Stimulated activated CD4-positive, alpha-beta T cell treated with anti-CD3 and anti-CD28 coated beads, Interleukin-4, amount 100 ng/mL, for 48 hours (primary cell): ENCODE data around the gene FUT2.
"Not testable (repeated sequence)": the region's sequence is repeated elsewhere in the genome, so short reads cannot be mapped to it uniquely, and the experiment has no call there.

Experiments
- DNase-seq, 2 donors: peaks; one replicate each; pipeline ENCODE4 v3.0.0-alpha.2; 2020; ENCODE audit warnings: low read depth in 2 of 2

FUT2 gene

GRCh38 chr19:48670699-48671445, 24.9 kb upstream of the FUT2 start:
- no peak for DNase-seq

- DNase-seq, result no peak
Observed at GRCh38 chr19:48671446-48671995, 24.2 kb upstream of the FUT2 start.

DNA sequence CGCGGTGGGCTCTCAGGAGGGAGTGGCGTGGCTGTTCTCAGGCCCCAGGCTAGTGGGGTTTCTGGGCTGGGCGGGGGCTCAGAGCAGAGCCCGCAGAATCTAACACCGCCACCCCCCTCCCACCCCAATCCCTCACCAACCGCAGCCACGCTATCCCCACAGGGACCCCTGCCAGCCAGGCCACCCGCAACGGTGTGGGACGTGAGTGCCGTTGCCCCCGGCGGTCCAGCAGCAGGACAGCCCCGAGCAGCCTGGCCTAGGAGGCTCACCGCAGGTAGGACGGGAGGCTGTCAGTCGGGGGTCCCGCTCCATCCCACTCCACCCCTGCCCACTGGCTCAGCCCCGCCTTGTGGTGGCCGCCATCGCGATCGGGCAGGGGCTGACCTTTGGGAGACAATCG, 22.8 kb upstream of the FUT2 start, which contains the start of gene NTN5:
NTN5 (minus strand) TSS at position 24 of the 400 bp plus-strand sequence. CDS start 2,031 bp downstream, outside the sequence.
- DNase-seq, result no peak

DNA sequence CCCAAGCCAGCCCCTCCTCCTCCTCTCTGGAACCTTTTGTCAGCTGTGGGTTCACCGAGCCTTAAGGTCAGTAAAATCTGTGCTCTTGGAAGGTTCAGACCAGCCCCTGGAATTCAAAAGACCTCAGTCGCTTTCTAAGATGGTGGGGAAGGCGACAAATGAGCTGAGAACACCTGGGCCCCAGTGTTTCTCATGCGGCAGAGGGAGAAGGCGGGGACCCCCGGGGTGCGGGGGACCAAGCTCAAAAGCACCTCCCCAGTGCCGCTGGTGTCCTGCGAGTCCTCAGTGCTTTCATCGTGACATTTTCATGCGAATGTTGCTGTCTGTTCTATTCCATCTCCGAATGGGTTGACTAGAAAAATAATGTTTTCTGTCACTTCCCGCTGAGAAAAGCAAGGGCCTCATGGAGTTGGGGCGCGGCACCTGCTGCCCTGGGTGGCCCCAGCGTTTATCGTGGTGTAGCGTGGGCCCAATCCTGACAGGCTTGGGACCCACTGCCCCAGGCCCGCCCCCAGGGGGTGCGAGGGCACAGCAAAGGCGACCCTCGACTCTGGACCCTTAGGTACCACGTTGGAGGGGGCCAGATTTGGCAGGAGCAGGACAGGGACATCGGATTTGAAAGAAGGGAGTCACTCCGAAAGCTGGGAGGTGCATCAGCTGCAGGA, 22.2 kb upstream of the FUT2 start:
- no peak for DNase-seq

DNA sequence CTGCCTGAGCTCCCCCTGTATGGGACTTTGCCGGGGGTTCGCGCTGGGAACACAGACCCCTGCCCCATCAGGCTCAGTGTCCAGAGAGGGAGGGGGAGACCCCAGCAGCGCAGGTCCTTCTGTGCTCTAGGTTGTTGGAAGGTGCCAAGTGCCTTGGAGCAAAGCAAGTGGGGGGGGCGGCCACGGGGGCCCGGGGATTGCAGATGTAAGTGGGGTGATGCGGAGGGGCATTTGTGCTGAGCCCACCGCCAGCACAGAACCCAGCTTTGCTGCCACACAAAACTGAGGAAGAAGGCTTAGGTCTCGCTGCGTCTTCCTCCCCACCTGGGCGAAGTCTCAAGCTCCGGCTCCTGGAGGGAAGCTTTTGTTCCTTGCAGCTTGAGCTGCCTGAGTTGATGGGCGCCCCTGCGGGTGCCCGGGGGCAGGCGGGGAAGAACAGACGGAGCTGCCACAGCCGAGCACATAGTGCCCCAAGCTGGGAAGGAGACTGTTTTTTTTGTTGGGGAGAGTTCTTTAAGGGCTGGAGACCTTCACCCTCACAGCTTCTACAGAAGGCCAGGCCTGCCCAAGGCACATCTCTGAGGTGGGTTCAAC, 21.5 kb upstream of the FUT2 start:
- DNase-seq, result no peak

DNA sequence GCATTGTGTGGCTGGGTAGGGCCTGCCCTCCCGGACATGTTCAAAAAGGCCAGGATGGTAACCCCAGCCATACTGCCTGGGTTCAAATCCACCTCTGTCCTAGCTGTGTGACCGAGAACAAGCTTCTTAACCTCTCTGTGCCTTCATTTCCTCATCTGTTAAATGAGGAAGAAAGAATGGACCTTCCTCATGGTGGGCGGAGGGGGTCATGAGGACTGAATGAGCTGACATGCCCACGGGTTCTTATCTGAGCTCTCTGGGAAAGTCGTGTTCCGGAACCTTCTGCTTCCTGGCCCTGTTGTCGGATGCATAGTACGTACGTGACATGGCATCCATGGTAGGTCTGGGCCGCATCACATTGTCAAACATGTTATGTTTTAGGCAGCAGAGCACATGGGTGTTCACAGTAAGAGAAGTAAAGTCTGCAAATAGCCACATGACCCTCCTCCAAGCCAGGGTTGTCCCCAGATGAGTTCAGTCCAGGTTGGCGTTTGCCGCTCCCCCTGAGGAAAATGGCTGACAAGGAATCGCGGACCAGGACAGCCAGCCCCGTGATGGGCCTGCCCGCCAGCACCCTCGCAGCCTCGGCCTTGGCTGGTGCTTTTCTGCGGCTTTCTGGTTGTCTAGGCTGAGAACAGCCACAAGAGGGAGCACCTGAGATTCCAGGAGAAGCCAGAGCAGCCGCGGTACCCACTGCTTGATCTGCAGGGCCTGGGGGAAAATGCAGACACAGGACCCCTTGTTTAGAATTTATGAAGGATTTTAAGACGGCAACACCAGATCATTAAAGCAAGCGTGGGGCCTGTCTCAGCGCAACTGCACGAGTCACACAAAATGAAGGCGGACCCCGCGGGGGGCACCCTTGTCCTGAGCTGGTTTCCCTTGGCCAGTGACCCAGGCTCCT, 20.6 kb upstream of the FUT2 start:
- peak; percentile 61 to 65 for DNase-seq

GRCh38 chr19:48676487-48676886, 19.3 kb upstream of the FUT2 start:
- DNase-seq, result no peak

GRCh38 chr19:48676887-48677286, 18.9 kb upstream of the FUT2 start:
- no peak for DNase-seq

DNA sequence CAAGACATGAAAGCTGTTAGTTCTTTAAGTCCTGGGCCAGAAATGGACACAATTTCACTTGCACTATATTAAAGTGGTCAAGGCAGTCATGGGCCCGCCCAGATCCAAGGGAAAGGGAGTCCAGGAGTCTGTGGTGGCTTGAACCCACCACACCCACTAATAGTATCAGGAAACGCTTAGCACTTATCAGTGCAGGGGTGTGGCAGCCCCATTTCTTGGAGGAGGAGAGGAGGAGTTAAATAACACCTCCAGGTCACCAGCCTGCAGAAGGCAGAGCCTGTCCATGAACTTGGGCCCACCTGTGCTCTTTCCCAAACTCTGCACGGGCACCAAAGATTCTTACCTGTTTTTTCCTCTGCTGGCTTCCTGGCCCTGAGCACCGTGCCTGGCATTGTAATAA, 17.6 kb upstream of the FUT2 start:
- no peak for DNase-seq

- DNase-seq, result not testable (repeated sequence)
Observed at GRCh38 chr19:48680006-48680405, 15.8 kb upstream of the FUT2 start.

DNA sequence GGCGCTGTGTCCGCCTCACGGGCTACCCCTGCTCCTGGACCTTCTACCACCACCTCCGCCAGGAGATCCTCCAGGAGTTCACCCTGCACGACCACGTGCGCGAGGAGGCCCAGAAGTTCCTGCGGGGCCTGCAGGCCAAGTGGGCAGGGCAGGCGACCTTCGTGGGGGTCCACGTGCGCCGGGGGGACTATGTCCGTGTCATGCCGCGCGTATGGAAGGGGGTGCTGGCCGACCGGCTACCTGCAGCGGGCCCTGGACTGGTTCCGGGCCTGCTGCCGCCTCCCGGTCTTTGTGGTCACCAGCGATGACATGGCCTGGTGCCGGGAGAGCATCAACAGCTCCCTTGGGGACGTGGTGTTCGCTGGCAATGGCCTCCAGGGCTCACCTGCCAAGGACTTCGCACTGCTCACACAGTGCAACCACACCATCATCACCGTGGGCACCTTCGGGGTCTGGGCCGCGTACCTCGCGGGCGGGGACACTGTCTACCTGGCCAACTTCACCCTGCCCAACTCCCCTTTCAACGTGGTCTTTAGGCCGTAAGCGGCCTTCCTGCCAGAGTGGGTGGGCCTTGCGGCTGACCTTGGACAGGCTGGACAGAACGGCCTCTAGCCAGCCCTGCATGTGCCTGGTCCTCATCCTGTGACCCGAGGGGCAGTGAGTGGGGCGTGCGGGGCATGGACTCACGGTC, 15.2 kb upstream of the FUT2 start:
- no peak for DNase-seq

GRCh38 chr19:48681127-48681470, 14.7 kb upstream of the FUT2 start:
- DNase-seq, result no peak

GRCh38 chr19:48683349-48683748, 12.4 kb upstream of the FUT2 start:
- DNase-seq, result peak; percentile 8 to 18

- DNase-seq, result no peak
Observed at GRCh38 chr19:48685583-48685982, 10.2 kb upstream of the FUT2 start.

- DNase-seq, result no peak
Observed at GRCh38 chr19:48686088-48686487, 9.7 kb upstream of the FUT2 start.

- DNase-seq, result not testable (repeated sequence)
Observed at GRCh38 chr19:48686637-48687036, 9.1 kb upstream of the FUT2 start.

DNA sequence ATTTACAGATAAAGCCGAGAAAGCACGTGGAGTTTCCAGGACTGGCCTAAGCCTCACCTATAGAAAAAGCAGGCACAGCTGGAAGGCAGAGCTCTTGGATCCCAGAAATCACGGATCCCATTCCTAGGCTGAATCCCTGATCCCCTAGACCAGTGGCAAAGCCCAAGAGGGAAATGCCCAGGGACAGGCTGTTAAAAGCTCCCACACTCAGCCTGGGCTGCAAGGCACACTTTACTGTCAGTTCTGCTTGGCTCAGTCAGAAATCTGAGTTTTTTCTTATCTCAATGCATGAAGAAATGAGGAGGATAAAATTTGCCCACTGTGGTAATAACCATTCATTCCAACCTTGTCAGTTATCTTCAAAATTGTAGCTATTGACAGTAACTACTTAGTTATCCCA, 8.0 kb upstream of the FUT2 start:
- DNase-seq, result no peak

DNA sequence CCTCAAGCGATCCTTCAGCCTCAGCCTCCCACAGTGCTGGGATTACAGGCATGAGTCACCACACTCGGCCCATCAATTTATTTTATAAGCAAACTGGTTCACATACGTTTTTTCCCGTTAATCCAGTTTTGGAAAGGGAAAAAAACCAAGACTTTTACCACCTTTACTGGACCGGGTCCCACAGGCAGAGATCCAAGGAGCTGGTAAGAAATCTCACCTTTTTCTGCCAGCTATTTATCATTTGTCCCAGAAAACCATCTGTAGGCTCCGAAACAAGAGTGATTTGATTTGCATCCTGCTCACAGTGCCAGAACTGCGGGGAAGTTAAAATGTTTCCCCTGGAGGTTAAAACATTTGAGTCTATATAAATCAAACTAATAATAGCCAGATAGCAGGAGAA, 6.3 kb upstream of the FUT2 start:
- DNase-seq, result no peak

DNA sequence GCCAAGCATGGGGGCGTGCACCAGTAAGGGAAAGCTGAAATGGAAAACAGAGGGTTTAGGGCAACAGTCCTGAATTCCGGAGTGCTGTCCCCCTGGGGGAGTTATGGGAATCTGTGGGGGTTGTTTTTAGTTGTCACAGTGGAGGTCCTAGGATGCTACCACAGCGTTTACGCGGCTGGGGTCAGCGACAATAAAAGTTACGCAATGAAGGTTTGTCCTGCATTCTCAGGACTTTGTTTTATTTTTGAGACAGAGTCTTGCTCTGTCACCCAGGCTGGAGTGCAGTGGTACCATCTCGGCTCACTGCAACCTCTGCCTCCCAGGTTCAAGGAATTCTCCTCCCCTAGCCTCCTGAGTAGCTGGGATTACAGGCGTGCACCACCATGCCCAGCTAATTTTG, 2.1 kb upstream of the FUT2 start:
- not testable (repeated sequence) for DNase-seq

- DNase-seq, result no peak
Observed at GRCh38 chr19:48696353-48697010, 711 bp downstream of the FUT2 start.

DNA sequence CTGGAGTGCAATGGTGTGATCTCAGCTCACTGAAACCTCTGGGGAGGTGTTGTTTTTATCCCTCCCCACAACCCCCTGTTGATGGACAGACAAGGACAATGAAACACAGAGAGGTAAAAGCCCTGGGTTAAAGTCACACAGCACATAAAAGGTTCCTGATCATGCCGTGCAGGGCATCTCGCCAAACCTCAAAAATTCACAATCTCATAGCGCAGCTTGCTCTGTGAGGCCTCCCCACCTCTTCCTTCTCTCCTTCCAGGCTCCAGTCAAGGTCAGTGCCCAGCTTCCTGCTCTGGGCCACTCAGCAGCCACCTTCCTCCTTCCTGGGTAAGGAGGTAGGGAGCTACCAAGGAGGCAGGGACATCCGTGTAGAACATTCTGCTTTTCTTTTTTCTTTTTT, 2.3 kb downstream of the FUT2 start:
- DNase-seq, result no peak
